NCI-H748 treated with DMSO at 0.1 percent for 48 hours (cell line): ENCODE results near the gene SLC35G4.
"Not testable (repeated sequence)": the region's sequence is repeated elsewhere in the genome, so short reads cannot be mapped to it uniquely, and the experiment has no call there.

ENCODE experiments used
- DNase-seq: peaks from one replicate; lab custom pipeline; 2025; lab: John Stamatoyannopoulos, UW

The SLC35G4 gene

GRCh38 chr18:11609488-11609887, at the start of gene SLC35G4:
Gene SLC35G4, plus strand, starts transcription at chr18:11609596. Its CDS starts 0 bp downstream, at chr18:11609596.
- not testable (repeated sequence) for DNase-seq

- DNase-seq = no peak
These were observed 48.1 kb upstream of the SLC35G4 start for GRCh38 chr18:11561293-11561692.

- DNase-seq = no peak
These were observed 43.7 kb upstream of the SLC35G4 start for GRCh38 chr18:11565716-11566115.

- DNase-seq = no peak
These were observed 43.0 kb upstream of the SLC35G4 start for GRCh38 chr18:11566236-11566965.

GRCh38 chr18:11567396-11567795, 42.0 kb upstream of the SLC35G4 start:
- no peak for DNase-seq

- no peak for DNase-seq
These were observed 39.3 kb upstream of the SLC35G4 start for GRCh38 chr18:11570073-11570588.

GRCh38 chr18:11570769-11571412, 38.5 kb upstream of the SLC35G4 start:
- DNase-seq = no peak

GRCh38 chr18:11572201-11572600, 37.2 kb upstream of the SLC35G4 start:
- DNase-seq = no peak

GRCh38 chr18:11574545-11574944, 34.9 kb upstream of the SLC35G4 start:
- no peak for DNase-seq

GRCh38 chr18:11577271-11578112, 31.9 kb upstream of the SLC35G4 start:
- no peak for DNase-seq

- no peak for DNase-seq
These were observed 30.6 kb upstream of the SLC35G4 start for GRCh38 chr18:11578799-11579198.

- DNase-seq = no peak
These were observed 29.5 kb upstream of the SLC35G4 start for GRCh38 chr18:11579916-11580315.

GRCh38 chr18:11581286-11581685, 28.1 kb upstream of the SLC35G4 start:
- DNase-seq = no peak

- no peak for DNase-seq
These were observed 23.8 kb upstream of the SLC35G4 start for GRCh38 chr18:11585596-11585995.

- DNase-seq = no peak
These were observed 22.5 kb upstream of the SLC35G4 start for GRCh38 chr18:11586896-11587295.

- no peak for DNase-seq
These were observed 22.0 kb upstream of the SLC35G4 start for GRCh38 chr18:11587432-11587831.

GRCh38 chr18:11587846-11588245, 21.6 kb upstream of the SLC35G4 start:
- DNase-seq = no peak

- no peak for DNase-seq
These were observed 17.4 kb upstream of the SLC35G4 start for GRCh38 chr18:11591957-11592356.

GRCh38 chr18:11600321-11600720, 9.1 kb upstream of the SLC35G4 start:
- no peak for DNase-seq

GRCh38 chr18:11607906-11608305, 1.5 kb upstream of the SLC35G4 start:
- DNase-seq = no peak

- not testable (repeated sequence) for DNase-seq
These were observed 778 bp upstream of the SLC35G4 start for GRCh38 chr18:11608618-11609017.

- DNase-seq = not testable (repeated sequence)
These were observed 3.7 kb downstream of the SLC35G4 start for GRCh38 chr18:11613073-11613472.
